HPDE6-E6E7 (cell line): ENCODE results near the gene THUMPD3.

Experiments
- DNase-seq: peaks from one replicate; pipeline ENCODE4 v3.0.0; 2011; ENCODE audit warnings: missing footprints; ENCODE audit errors: extremely low spot score

THUMPD3 gene, protein sequence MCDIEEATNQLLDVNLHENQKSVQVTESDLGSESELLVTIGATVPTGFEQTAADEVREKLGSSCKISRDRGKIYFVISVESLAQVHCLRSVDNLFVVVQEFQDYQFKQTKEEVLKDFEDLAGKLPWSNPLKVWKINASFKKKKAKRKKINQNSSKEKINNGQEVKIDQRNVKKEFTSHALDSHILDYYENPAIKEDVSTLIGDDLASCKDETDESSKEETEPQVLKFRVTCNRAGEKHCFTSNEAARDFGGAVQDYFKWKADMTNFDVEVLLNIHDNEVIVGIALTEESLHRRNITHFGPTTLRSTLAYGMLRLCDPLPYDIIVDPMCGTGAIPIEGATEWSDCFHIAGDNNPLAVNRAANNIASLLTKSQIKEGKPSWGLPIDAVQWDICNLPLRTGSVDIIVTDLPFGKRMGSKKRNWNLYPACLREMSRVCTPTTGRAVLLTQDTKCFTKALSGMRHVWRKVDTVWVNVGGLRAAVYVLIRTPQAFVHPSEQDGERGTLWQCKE

DNA sequence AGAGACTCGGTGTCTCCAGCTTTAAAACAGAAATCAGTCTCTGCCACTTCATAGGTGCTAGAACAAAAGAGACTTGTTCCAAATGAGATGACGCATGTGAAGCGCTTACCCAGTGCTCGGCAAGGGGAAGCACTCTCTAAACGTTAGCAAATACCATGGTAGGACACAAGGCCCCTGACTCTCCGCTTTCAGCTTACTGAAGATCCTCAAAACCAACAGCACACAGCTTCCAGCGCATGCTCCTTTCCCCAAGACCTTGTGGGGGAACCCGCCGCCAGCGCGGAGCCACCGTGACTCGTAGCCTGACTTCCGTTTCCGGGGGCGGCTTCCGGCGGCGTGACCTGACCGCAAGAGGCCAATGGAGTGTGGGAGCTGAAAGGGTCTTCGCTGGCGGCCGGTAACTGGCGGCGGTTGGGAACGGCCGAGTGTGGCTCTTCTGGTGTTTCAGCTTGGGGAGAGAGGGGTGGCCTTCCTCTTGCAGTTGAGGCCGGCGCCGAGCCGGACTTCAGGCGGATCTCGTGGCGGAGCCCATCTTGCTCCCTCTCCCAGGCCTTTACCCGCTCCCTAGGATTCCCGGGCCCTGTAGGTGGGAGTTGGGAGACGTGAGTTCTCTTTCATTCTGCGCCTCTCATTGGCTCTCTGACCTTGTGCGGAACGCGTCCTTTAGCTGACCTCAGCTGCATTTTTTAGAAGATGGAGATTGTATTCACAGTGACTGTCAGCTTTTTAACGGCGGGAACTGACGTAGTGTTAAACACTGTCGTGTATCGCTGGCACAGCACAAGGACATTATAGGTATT lies at the start of gene THUMPD3:
Gene THUMPD3 (plus strand): TSS at position 324 of the 800 bp plus-strand sequence. CDS start 2,015 bp downstream, outside the sequence.
- peak; percentile 33 for DNase-seq

DNA sequence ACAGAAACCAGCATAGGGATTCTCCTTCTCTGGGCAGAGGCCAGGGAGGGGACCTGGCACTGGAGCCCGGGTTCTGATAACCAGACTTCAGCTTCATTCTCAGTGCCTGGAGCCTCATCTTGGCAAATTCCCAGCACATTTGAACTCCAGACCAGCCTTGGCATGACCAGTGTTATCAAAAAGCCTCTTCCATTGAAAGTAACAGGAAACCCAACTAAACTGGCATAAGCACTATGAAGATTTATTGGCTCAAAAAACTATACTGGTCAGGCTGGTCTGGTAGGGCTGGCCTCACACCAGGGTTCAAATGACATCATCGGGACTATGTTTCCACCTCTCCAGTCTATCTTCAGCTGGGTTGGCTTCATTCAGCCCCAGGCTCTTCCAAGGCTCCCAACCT lies 48.1 kb upstream of the THUMPD3 start:
- no peak for DNase-seq

- DNase-seq = no peak
These were observed 45.9 kb upstream of the THUMPD3 start for GRCh38 chr3:9316881-9317361.

- DNase-seq = no peak
These were observed 40.1 kb upstream of the THUMPD3 start for GRCh38 chr3:9322780-9323179.

GRCh38 chr3:9324944-9325343 lies 37.9 kb upstream of the THUMPD3 start:
- no peak for DNase-seq

DNA sequence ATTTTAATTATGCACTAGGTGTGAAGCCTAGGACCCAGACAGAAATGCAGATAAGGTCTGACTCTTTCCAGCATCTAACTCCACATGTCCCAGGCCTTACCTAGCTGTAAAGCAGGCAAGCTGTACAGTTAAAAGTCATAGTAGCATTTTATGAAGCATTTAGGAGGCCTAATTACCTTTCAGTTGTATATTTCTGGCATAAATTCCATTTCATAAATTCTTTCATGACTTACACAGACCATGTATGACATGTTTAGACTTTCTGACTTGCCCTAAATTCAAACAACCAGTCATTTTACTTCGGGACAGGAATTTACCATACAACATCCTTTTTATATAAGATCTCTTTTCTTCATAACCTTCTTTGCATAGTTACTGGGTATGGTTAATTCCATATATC lies 35.3 kb upstream of the THUMPD3 start:
- no peak for DNase-seq

GRCh38 chr3:9330166-9330703 lies 32.6 kb upstream of the THUMPD3 start:
- DNase-seq = no peak

DNA sequence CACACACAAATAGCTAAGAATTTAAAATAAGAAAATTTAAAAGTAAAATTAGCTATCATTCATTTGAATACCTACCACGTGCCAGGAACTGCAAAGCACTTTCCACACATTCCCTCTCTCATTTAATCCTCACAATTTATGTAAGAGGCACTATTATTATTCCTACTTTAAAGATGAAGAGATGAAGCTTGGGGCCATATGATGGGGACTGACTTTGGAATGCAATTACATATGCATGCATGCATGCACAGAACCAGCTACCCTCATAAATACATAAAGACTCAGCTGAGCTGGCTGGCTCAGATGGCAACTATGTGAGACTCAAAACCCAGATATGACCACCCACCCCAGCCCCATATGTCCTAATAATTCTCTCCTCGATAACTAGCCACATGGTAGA lies 31.7 kb upstream of the THUMPD3 start:
- no peak for DNase-seq

DNA sequence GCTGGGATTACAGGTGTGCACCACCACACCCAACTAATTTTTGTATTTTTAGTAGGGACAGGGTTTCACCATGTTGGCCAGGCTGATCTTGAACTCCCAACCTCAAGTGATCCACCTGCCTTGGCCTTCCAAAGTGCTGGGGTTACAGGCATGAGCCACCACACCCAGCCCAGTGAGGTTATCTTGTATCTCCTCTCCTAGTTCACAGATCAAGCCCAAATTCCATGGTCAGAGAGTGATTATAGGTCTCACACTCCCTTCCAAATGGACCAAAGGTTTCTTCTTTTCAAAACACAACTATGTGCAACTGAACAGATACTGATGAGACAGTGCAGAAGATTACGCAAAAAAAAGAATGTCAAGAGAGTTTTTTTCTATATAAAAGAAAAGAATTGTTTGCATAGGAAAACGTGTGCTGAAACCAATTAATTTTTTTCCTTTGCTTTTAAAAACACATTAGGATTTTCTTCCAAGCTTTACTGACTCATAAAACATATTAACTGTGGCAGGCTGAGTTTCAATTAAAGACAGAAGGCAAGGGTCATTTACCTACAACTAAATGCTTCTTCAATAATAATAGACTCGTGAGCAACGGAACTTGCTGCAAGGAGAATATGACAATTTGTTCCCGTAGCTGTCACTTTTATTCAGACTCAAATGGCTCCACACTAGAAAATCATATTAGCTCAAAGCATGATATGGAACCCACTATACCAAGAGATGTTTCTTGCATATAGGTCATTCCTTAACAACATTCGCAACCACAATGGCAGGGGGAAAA lies 30.4 kb upstream of the THUMPD3 start:
- DNase-seq = no peak

DNA sequence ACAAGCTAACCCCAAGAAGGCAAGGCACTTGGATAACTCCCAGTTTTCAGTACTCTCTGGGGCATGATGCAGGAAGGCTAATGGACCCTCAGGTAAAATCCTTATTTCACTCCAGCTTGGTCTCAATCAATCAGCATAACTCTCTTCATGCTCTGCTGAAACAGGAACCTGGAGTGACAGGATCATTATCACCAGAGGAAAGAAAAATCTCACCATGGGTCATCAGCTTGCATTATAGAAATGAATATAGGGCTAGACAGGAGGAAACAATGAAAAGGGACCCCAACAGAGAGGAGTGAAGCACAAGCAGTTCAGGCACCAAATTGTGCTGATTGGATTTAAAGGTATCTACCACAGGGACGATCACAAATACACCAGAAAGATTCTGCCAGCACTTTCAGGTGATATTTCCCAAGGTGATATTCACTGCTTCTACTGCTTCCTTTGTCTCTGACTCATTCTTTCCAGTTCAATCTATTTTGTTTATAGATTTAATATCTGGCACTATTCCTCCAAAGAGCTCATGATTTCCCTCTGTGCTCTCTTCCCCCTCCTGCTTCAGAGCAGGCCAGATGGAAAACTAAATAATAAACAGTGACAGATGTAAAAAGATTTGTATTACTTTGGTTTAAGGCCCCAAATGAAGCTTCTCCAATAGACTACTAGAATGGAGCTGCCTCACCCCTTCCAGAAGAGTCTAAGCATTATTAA lies 22.9 kb upstream of the THUMPD3 start:
- no peak for DNase-seq

DNA sequence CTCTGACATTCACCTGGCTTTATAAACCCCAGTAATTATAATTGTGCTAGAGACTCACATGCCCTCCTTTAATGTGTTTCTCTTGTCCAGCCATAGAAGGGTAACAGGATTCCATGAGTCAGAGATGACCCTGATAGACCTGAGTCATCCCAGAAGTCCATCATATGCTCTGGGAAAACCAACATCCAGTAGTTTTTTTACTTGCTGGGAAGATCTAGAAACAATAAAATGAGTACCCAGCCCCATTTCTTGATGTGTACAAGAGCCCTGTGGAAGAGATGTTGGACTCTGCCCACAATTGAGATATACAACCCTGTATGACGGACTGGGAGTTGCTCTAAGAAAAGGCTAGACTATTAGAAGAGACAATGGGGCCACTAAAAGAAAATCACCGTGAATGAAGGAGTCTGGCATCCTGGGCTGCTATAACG lies 22.4 kb upstream of the THUMPD3 start:
- no peak for DNase-seq

DNA sequence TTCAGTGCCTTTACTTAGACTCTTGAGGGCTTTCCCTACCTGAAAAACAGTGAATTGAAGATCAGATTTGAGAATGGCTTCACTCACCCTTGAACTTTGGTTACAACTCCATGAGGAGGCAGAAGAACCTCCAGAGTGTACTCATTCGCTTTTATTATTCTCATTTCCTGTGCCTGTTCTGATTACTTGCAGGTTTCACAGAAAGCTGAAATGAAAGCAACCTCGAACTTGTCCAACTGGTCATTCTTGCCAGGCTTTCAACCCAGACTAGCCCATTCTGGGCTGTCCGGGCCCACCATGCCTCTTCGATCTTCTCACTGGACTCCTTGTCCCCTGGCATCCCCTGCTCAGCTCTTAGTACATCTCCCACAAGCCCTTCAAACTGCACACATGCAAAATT lies 20.2 kb upstream of the THUMPD3 start:
- no peak for DNase-seq

GRCh38 chr3:9343115-9343514 lies 19.7 kb upstream of the THUMPD3 start:
- DNase-seq = no peak

DNA sequence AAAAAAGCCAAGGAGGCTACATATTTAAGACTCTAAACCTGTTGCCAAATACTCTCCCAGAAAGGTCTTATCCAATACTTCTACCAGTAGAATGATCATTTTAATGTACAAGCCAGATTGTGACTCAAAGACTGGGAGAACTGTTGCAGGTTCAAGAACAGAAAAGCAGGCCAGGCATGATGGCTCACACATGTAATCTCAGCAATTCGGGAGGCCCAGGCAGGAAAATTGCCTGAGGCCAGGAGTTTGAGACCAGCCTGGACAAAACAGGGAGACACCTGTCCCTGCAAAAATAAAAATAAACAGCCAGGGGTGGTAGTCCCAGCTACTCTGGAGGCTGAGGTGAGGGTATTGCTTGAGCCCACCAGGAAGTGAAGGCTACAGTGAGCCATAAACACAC lies 17.8 kb upstream of the THUMPD3 start:
- no peak for DNase-seq

GRCh38 chr3:9346141-9346540 lies 16.7 kb upstream of the THUMPD3 start:
- DNase-seq = no peak

- DNase-seq = no peak
These were observed 15.8 kb upstream of the THUMPD3 start for GRCh38 chr3:9347081-9347480.

DNA sequence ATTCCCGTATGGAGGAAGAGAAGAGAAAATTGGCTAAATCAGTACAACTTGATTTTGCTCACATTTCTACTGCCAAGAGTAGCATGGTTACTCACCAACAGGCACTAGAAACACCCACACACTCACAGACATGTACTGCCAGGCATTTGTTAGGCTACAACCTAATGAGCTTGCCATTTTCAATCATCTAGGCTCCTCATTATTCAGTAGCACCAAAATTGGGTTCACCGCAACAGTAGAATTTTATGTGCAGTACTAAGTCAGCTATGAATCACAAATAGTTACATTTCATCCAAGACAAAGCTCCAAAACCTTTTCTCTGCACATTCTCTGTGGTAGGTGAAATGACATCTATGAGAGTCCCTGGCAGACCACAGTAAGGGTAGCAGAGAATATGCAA lies 15.0 kb upstream of the THUMPD3 start:
- DNase-seq = no peak

- DNase-seq = no peak
These were observed 13.3 kb upstream of the THUMPD3 start for GRCh38 chr3:9349321-9350117.

GRCh38 chr3:9351709-9352126 lies 11.1 kb upstream of the THUMPD3 start:
- DNase-seq = no peak
